Spleen (tissue), 11 donors: ENCODE results near the gene PCDH7. TPM values are rescaled to one million over a fixed set of nuclear protein-coding genes. Genes with fewer than 3 reads are reported as not detected.

Experiments used
- DNase-seq: peaks from one replicate; pipeline ENCODE4 v3.0.0-alpha.2; 2020
- H3K27ac ChIP-seq, 8 donors: fragments of 200-600 bp; sonication (generic) in 7 of 8; 1 replicate in 4 of 8; 2 replicates in 4 of 8; pipeline versions ENCODE4 v1.5.0 to v1.8.0; 2016 to 2021; ENCODE audit warnings: inconsistent platforms in 4 of 8, mild to moderate bottlenecking in 4 of 8, moderate library complexity in 1 of 8
- H3K27me3 ChIP-seq, 7 donors: fragments of 200-600 bp; sonication (generic) in 6 of 7; replicated peaks in 1 of 7; 1 replicate in 4 of 7; 2 replicates in 3 of 7; pipeline versions ENCODE4 v1.5.0 to v1.8.0; 2016 to 2021; ENCODE audit warnings: inconsistent platforms in 3 of 7, mild to moderate bottlenecking in 1 of 7
- H3K36me3 ChIP-seq, 6 donors: fragments of 200-600 bp; sonication (generic) in 5 of 6; 1 replicate in 4 of 6; 2 replicates in 2 of 6; pipeline versions ENCODE4 v1.5.0 to v1.8.0; 2016 to 2021; ENCODE audit warnings: inconsistent platforms in 2 of 6
- H3K4me1 ChIP-seq, 6 donors: fragments of 200-600 bp; sonication (generic) in 5 of 6; 1 replicate in 3 of 6; 2 replicates in 3 of 6; pipeline versions ENCODE4 v1.5.0 to v1.8.0; 2016 to 2021; ENCODE audit warnings: inconsistent platforms in 3 of 6
- H3K4me3 ChIP-seq, 8 donors: fragments of 200-600 bp; sonication (generic) in 7 of 8; 1 replicate in 4 of 8; 2 replicates in 4 of 8; pipeline versions ENCODE4 v1.5.0 to v1.8.0; 2016 to 2021; ENCODE audit warnings: inconsistent platforms in 4 of 8, mild to moderate bottlenecking in 4 of 8, moderate library complexity in 2 of 8
- H3K9me3 ChIP-seq, 8 donors: fragments of 200-600 bp; sonication (generic) in 7 of 8; 1 replicate in 4 of 8; 2 replicates in 4 of 8; pipeline versions ENCODE4 v1.5.0 to v1.8.0; 2016 to 2021; ENCODE audit warnings: inconsistent platforms in 4 of 8
- POLR2A ChIP-seq, 3 donors: fragments of 450-650 bp; IDR thresholded peaks; one replicate each; pipeline ENCODE4 v1.5.1; 2017; ENCODE audit warnings: antibody characterized with exemption in 3 of 3, mild to moderate bottlenecking in 1 of 3
- POLR2AphosphoS5 ChIP-seq, 3 donors: sonication (generic); formaldehyde crosslinking; IDR thresholded peaks; one replicate each; pipeline ENCODE4 v1.5.1; 2017; ENCODE audit warnings: antibody characterized with exemption in 3 of 3
- WGBS, 5 donors: extraction: QIAGEN DNeasy Blood & Tissue Kit in 3 of 5; methylation state at CpG; one replicate each; pipeline versions ENCODE4 v1.1.5 to v1.1.7; 2013 to 2018; 5-methylcytosine and 5-hydroxymethylcytosine counted together
- intact Hi-C: fragments of 100-400 bp; cut with DNase I; formaldehyde crosslinking; loops from one replicate; pipeline ENCODE4 v1.15.0; 2023; ENCODE audit warnings: low total_unique reads
- polyA plus RNA-seq, 3 donors: library from polyadenylated mRNA; stranded (reverse); fragments of 200-250 nt; gene quantifications; one replicate each; pipeline ENCODE4 v1.2.1, GENCODE V29; 2013
- total RNA-seq, 7 donors: library from RNA; depleted of rRNA in 3 of 7; stranded (reverse); fragments of >200 nt in 3 of 7; fragmentation: NEBNext Ultra II Directional in 4 of 7; extraction: Animal tissue kit (Norgen Biotek cat#: 25700) in 4 of 7; gene quantifications; one replicate each; pipeline versions ENCODE4 v1.1.0 to v1.2.1, GENCODE V29; 2016 to 2021
- TF ChIP-seq, protein P1 (sequence below), 11 experiments: fragments of 200-600 bp in 7 of 11; fragments of 450-650 bp in 4 of 11; sonication (generic) in 4 of 11; IDR thresholded peaks in 8 of 11; conservative IDR thresholded peaks in 3 of 11; 1 replicate in 7 of 11; 2 replicates in 4 of 11; pipeline versions ENCODE4 v1.4.0 to v1.8.0; 2016 to 2021; ENCODE audit warnings: antibody characterized with exemption in 11 of 11, inconsistent platforms in 4 of 11, mild to moderate bottlenecking in 1 of 11
- donor health status: healthy with polysubstance abuse.
- donor health status: DM: no; HTN: no; CAD: no; lungs with moderate emphysema.
- donor health status: DM: no; HTN: no; CAD: no.
- donor health status: Bipolar disorder and iron deficiency.
- donor health status: healthy.
- donor health status: DM: no; HTN: no; CAD: no.
- donor health status: DM: yes; HTN: yes; CAD: no.

Gene PCDH7
- total and polyA plus RNA-seq, 10 donors: 0.86 to 116 (median 87.2) TPM

DNA sequence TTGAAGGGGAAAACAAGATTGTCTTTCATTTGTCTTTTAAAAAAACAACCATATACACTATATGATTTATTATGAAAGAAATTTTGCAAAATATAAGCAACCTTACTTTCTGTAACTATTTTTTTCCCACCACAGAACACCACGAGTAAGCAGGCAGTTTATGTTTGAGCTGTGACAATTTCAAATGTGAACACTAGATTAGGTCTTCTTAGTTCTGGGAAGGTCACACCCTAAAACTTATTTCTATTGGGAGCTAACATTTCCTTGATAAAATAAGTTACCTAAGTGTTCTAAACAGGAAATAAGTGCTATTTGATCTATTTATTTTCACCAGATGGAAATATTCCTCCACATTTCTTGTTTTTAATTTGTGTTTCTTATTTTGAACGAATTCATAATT is 50.6 kb downstream of the PCDH7 start:
- DNase-seq: no peak
- H3K4me1 ChIP-seq: peaks cover 0 to 17% (median 7%) of the 10 kb centered on the region in 6 donors
- 62 to 79% (median 62%) methylated on average over 2 of the region's 2 CpGs for WGBS, 5 donors
- H3K27ac ChIP-seq: peak overlapping the region in 1 of 8 donors; percentile 1
- H3K4me3 ChIP-seq: no peak overlapping the region
- TF ChIP-seq POLR2AphosphoS5 (IDR thresholded peaks at IDR 0.05) (no peak), POLR2A (IDR thresholded peaks at IDR 0.05) (no peak)
- TF ChIP-seq, protein P1, sequence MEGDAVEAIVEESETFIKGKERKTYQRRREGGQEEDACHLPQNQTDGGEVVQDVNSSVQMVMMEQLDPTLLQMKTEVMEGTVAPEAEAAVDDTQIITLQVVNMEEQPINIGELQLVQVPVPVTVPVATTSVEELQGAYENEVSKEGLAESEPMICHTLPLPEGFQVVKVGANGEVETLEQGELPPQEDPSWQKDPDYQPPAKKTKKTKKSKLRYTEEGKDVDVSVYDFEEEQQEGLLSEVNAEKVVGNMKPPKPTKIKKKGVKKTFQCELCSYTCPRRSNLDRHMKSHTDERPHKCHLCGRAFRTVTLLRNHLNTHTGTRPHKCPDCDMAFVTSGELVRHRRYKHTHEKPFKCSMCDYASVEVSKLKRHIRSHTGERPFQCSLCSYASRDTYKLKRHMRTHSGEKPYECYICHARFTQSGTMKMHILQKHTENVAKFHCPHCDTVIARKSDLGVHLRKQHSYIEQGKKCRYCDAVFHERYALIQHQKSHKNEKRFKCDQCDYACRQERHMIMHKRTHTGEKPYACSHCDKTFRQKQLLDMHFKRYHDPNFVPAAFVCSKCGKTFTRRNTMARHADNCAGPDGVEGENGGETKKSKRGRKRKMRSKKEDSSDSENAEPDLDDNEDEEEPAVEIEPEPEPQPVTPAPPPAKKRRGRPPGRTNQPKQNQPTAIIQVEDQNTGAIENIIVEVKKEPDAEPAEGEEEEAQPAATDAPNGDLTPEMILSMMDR (IDR thresholded peaks at IDR 0.05 in 8 of 11, conservative IDR thresholded peaks at IDR 0.05 in 3 of 11): no peak
- H3K9me3 ChIP-seq: no peaks in the 10 kb centered on the region
- intact Hi-C loops: no loop called here
- no peaks in the 10 kb centered on the region for H3K36me3 ChIP-seq
- no peaks in the 10 kb centered on the region for H3K27me3 ChIP-seq

DNA sequence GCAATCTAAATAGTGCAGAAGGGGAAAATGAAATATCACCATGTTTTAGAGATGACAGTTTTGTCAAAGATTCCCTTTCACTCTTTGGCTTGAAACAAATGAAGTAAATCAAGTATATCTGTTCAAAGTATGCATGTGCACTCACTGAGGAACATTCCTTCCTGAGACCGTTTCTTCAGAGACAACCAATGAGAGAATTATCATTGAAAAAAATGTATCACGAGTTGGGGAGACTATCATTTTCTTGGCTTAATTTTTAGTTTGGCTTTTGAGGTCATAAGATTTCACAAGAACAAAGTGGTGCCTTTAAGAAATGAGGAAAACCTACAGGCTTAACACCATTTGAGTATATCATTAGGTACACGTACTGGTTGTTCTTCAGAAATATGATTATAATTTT is 56.3 kb downstream of the PCDH7 start:
- Histone ChIP-seq H3K27ac (no peak overlapping the region), H3K36me3 (no peaks in the 10 kb centered on the region), H3K4me1 (no peaks in the 10 kb centered on the region), H3K9me3 (no peaks in the 10 kb centered on the region), H3K27me3 (no peaks in the 10 kb centered on the region), H3K4me3 (no peak overlapping the region)
- TF ChIP-seq POLR2A (IDR thresholded peaks at IDR 0.05) (no peak), POLR2AphosphoS5 (IDR thresholded peaks at IDR 0.05) (no peak)
- TF ChIP-seq, protein P1 (IDR thresholded peaks at IDR 0.05 in 8 of 11, conservative IDR thresholded peaks at IDR 0.05 in 3 of 11): no peak
- no peak for DNase-seq
- intact Hi-C loops: no loop called here
- 66 to 87% (median 73%) methylated on average over 3 of the region's 3 CpGs for WGBS, 5 donors

DNA sequence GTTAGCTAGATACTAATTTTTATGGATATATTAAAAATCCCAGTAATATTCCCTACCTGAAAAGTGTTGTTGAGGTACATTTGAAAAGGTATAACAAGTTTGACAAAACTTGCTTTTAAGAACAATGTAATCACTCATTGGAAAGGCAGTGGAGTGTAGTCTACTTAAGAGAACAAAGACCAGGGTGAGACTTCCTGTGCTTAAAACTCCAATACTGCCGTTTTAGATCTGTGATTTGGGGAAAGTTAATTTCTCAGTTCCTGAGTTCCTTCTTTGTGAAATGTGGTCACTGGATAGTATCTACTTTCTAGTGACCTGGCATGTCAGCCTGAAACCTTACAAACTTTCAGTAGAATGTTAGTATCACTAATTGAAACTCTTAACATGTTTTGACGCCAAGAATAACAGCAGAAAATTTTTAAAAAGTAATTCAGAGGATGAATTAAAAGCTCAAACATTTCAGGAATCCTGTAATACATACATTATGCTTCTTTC is 56.8 kb downstream of the PCDH7 start:
- no peaks in the 10 kb centered on the region for H3K9me3 ChIP-seq
- WGBS, 5 donors: 43 to 49% (median 47%) methylated on average over 2 of the region's 2 CpGs
- no peak for DNase-seq
- no peaks in the 10 kb centered on the region for H3K4me1 ChIP-seq
- intact Hi-C loops: no loop called here
- H3K27me3 ChIP-seq: no peaks in the 10 kb centered on the region
- H3K27ac ChIP-seq: peak overlapping the region in 1 of 8 donors; percentile 1
- no peak overlapping the region for H3K4me3 ChIP-seq
- TF ChIP-seq, protein P1 (IDR thresholded peaks at IDR 0.05 in 8 of 11, conservative IDR thresholded peaks at IDR 0.05 in 3 of 11): no peak
- no peak for TF ChIP-seq POLR2A (IDR thresholded peaks at IDR 0.05)
- no peak for TF ChIP-seq POLR2AphosphoS5 (IDR thresholded peaks at IDR 0.05)
- H3K36me3 ChIP-seq: no peaks in the 10 kb centered on the region
